Measurements from ENCODE around the gene ZCCHC24. TPM values are rescaled to one million over a fixed set of nuclear protein-coding genes. Genes with fewer than 3 reads are reported as not detected.

The ZCCHC24 gene
- total and polyA plus RNA-seq, 4 donors, result 7.8 to 23.9 (median 14.8) TPM

GRCh38 chr10:79425074-79425532, 20.3 kb downstream of the ZCCHC24 start:
- H3K9me3 ChIP-seq (ENCODE audit: control insufficient read depth in 4 of 4, low read length in 3 of 4), result no peaks in the 10 kb centered on the region

More at GRCh38 chr10:79425074-79425532, 20.3 kb downstream of the ZCCHC24 start:
- 46% methylated on average over 5 of the region's 5 CpGs for WGBS
- peaks cover 19 to 42% (median 33%) of the 10 kb centered on the region in 4 donors for H3K4me1 ChIP-seq (ENCODE audit: control insufficient read depth in 4 of 4, insufficient read depth in 4 of 4, low read length in 3 of 4)
- H3K27me3 ChIP-seq (ENCODE audit: control insufficient read depth in 4 of 4, insufficient read depth in 4 of 4, low read length in 3 of 4), result no peaks in the 10 kb centered on the region
- peak; percentile 66 to 83 for TF ChIP-seq HNF4A (conservative IDR thresholded peaks at IDR 0.05)
- TF ChIP-seq REST (IDR thresholded peaks at IDR 0.05), result no peak
- TF ChIP-seq RAD21 (IDR thresholded peaks at IDR 0.05), result peak in 1 of 2 donors; percentile 52
- TF ChIP-seq FOXA2 (IDR thresholded peaks at IDR 0.05), result no peak
- no peak for TF ChIP-seq TAF1 (conservative IDR thresholded peaks at IDR 0.05)
- no peak for TF ChIP-seq ZBTB33 (IDR thresholded peaks at IDR 0.05)
- peak; percentile 67 for TF ChIP-seq NR2F2 (IDR thresholded peaks at IDR 0.05)
- TF ChIP-seq SP1 (IDR thresholded peaks at IDR 0.05), result peak; percentile 52
- TF ChIP-seq HNF4G (IDR thresholded peaks at IDR 0.05), result peak; percentile 45
- peak; percentile 15 for TF ChIP-seq CTCF (IDR thresholded peaks at IDR 0.05; ENCODE audit: low read depth, low read length, missing input control)
- TF ChIP-seq RXRA (IDR thresholded peaks at IDR 0.05), result peak; percentile 76 to 79
- no peak for DNase-seq (ENCODE audit: low spot score)
- H3K9ac ChIP-seq (ENCODE audit: low read depth in 1 of 2, low read length in 2 of 2), result no peak overlapping the region
- peaks cover 0 to 7% (median 5%) of the 10 kb centered on the region in 4 donors for H3K36me3 ChIP-seq (ENCODE audit: control insufficient read depth in 4 of 4, insufficient read depth in 3 of 4, low read depth in 1 of 4, low read length in 3 of 4)
- H3K4me3 ChIP-seq (ENCODE audit: low read depth in 1 of 3, low read length in 3 of 3), result no peak overlapping the region
- peak overlapping the region; percentile 89 to 96 for H3K27ac ChIP-seq (ENCODE audit: low read depth in 1 of 2, low read length in 2 of 2)

Data from liver (tissue), 9 donors.